PFSK-1 (cell line): Measurements from ENCODE around the gene WDR48.

Experiments used
- POLR2AphosphoS5 ChIP-seq: IDR thresholded peaks from 2 replicates; pipeline ENCODE4 v1.6.1; 2012; ENCODE audit warnings: low read depth, mild to moderate bottlenecking, control low read depth, low read length, moderate library complexity
- SIN3A ChIP-seq: IDR thresholded peaks from 2 replicates; pipeline ENCODE4 v1.6.1; 2012; ENCODE audit warnings: mild to moderate bottlenecking, low read length, moderate library complexity, borderline replicate concordance; ENCODE audit not compliant: insufficient read depth
- TF ChIP-seq, protein P1 (sequence below), 2 experiments: IDR thresholded peaks; 2 replicates each; pipeline versions ENCODE4 v1.6.1 to v1.8.0; 2011 to 2012; ENCODE audit warnings: low read depth in 2 of 2, low read length in 2 of 2, control low read depth in 1 of 2, inconsistent platforms in 1 of 2, mild to moderate bottlenecking in 1 of 2, moderate library complexity in 1 of 2; ENCODE audit not compliant: insufficient read depth in 1 of 2

- no peak for TF ChIP-seq POLR2AphosphoS5
- TF ChIP-seq, protein P1, sequence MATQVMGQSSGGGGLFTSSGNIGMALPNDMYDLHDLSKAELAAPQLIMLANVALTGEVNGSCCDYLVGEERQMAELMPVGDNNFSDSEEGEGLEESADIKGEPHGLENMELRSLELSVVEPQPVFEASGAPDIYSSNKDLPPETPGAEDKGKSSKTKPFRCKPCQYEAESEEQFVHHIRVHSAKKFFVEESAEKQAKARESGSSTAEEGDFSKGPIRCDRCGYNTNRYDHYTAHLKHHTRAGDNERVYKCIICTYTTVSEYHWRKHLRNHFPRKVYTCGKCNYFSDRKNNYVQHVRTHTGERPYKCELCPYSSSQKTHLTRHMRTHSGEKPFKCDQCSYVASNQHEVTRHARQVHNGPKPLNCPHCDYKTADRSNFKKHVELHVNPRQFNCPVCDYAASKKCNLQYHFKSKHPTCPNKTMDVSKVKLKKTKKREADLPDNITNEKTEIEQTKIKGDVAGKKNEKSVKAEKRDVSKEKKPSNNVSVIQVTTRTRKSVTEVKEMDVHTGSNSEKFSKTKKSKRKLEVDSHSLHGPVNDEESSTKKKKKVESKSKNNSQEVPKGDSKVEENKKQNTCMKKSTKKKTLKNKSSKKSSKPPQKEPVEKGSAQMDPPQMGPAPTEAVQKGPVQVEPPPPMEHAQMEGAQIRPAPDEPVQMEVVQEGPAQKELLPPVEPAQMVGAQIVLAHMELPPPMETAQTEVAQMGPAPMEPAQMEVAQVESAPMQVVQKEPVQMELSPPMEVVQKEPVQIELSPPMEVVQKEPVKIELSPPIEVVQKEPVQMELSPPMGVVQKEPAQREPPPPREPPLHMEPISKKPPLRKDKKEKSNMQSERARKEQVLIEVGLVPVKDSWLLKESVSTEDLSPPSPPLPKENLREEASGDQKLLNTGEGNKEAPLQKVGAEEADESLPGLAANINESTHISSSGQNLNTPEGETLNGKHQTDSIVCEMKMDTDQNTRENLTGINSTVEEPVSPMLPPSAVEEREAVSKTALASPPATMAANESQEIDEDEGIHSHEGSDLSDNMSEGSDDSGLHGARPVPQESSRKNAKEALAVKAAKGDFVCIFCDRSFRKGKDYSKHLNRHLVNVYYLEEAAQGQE (IDR thresholded peaks at IDR 0.05; ENCODE audit: insufficient read depth in 1 of 2, low read depth in 2 of 2, low read length in 2 of 2) = no peak
- TF ChIP-seq SIN3A = no peak
Observed at GRCh38 chr3:39038165-39038564, 13.7 kb upstream of the WDR48 start.
